K562 (cell line): ENCODE measurements around the gene CDH8. TPM values are rescaled to one million over a fixed set of nuclear protein-coding genes. Genes with fewer than 3 reads are reported as not detected.

Experiments used
- ATAC-seq: fragments of 200-7000 bp; cut with Tn5 transposase; 3 replicates; pipeline ENCODE4 v1.9.1; 2020; ENCODE audit warnings: moderate library complexity
- BruUV-seq: library from RNA; stranded (reverse); fragments of 400-500 nt; replicated peaks from 2 replicates; lab custom pipeline; 2021; lab: Mats Ljungman, UMichigan
- CTCF ChIA-PET: fragments of 300-600 bp; formaldehyde crosslinking; extraction: SDS; loops from one replicate; lab custom pipeline; 2021; ENCODE audit warnings: low intra/inter-chr PET ratio; lab: Yijun Ruan, JAX
- POLR2A ChIA-PET: fragments of 300-600, 350-650 bp; sonication (Branson Sonifier 250); formaldehyde crosslinking; extraction: SDS; loops from one replicate; lab custom pipeline; 2021; ENCODE audit warnings: antibody characterized with exemption, inconsistent platforms; lab: Yijun Ruan, JAX
- DNase-seq, 4 experiments: peaks; one replicate each; pipeline versions ENCODE4 v3.0.0 to v3.0.0-alpha.2; 2011 to 2018; ENCODE audit warnings: low spot score in 3 of 4, mixed read lengths in 3 of 4; ENCODE audit errors: extremely low read depth in 1 of 4
- FAIRE-seq: peaks from 2 replicates; lab custom pipeline; 2011; peaks lifted over from hg19 to GRCh38; lab: Jason Lieb, UNC
- H2AFZ ChIP-seq: 2 replicates; pipeline ENCODE4 v1.6.0; 2011; ENCODE audit warnings: low read depth, low read length, control low read depth, inconsistent platforms
- H3K27ac ChIP-seq: fragments of 200-600 bp; 3 replicates; pipeline ENCODE4 v1.8.0; 2011; ENCODE audit warnings: low read depth, mild to moderate bottlenecking, control low read depth, inconsistent platforms, low read length, moderate library complexity, mixed read lengths; ENCODE audit errors: extremely low read depth
- H3K27me3 ChIP-seq, 2 experiments: fragments of 300-600 bp in 1 of 2; 2 replicates in 1 of 2; 3 replicates in 1 of 2; pipeline versions ENCODE4 v1.6.0 to v1.8.0; 2011; ENCODE audit warnings: inconsistent platforms in 2 of 2, low read length in 2 of 2, mild to moderate bottlenecking in 1 of 2, mixed read lengths in 1 of 2, moderate library complexity in 1 of 2; ENCODE audit not compliant: control insufficient read depth in 2 of 2, insufficient read depth in 2 of 2
- H3K36me3 ChIP-seq: fragments of 300-600 bp; 3 replicates; pipeline ENCODE4 v1.8.0; 2011; ENCODE audit warnings: mild to moderate bottlenecking, low read length, inconsistent platforms; ENCODE audit not compliant: control insufficient read depth, insufficient read depth
- H3K4me1 ChIP-seq, 2 experiments: fragments of 200-600 bp in 1 of 2; replicated peaks in 1 of 2; 2 replicates in 1 of 2; 3 replicates in 1 of 2; pipeline versions ENCODE4 v1.5.1 to v1.8.0; 2011; ENCODE audit warnings: inconsistent platforms in 2 of 2, low read length in 2 of 2, mild to moderate bottlenecking in 1 of 2, mixed read lengths in 1 of 2, moderate library complexity in 1 of 2; ENCODE audit not compliant: control insufficient read depth in 2 of 2, insufficient read depth in 2 of 2
- H3K4me2 ChIP-seq: 2 replicates; pipeline ENCODE4 v1.6.1; 2011; ENCODE audit warnings: low read length, control low read depth, inconsistent platforms, mixed read lengths; ENCODE audit not compliant: insufficient read depth
- H3K4me3 ChIP-seq: fragments of 200-600 bp; sonication (generic), shearing (Covaris generic); 2 replicates; pipeline ENCODE4 v1.5.1; 2016; ENCODE audit warnings: control low read depth, inconsistent platforms
- H3K79me2 ChIP-seq: fragments of 200-600 bp; 3 replicates; pipeline ENCODE4 v1.8.0; 2011; ENCODE audit warnings: low read length, inconsistent platforms; ENCODE audit not compliant: control insufficient read depth, insufficient read depth
- H3K9ac ChIP-seq, 2 experiments: 2 replicates each; pipeline versions ENCODE4 v1.6.0 to v1.6.1; 2011; ENCODE audit warnings: low read depth in 2 of 2, low read length in 2 of 2, control low read depth in 1 of 2, inconsistent platforms in 1 of 2, mild to moderate bottlenecking in 1 of 2, mixed read lengths in 1 of 2; ENCODE audit not compliant: insufficient read depth in 1 of 2
- H3K9me1 ChIP-seq: one replicate; pipeline ENCODE4 v1.6.0; 2011; ENCODE audit warnings: inconsistent platforms, mild to moderate bottlenecking, low read length, moderate library complexity; ENCODE audit not compliant: control insufficient read depth, insufficient read depth
- H3K9me3 ChIP-seq: replicated peaks from 2 replicates; pipeline ENCODE4 v1.5.1; 2011; ENCODE audit warnings: low read depth, low read length, inconsistent platforms; ENCODE audit not compliant: control insufficient read depth, insufficient read depth
- H4K20me1 ChIP-seq: replicated peaks from 2 replicates; pipeline ENCODE4 v1.6.1; 2011; ENCODE audit warnings: low read length, inconsistent platforms, mixed read lengths; ENCODE audit not compliant: control insufficient read depth, insufficient read depth
- DEAF1 ChIP-seq: fragments of 450-650 bp; formaldehyde crosslinking; IDR thresholded peaks from 2 replicates; pipeline ENCODE4 v1.4.0; 2020; ENCODE audit warnings: mild to moderate bottlenecking, moderate library complexity
- GABPB2 ChIP-seq: fragments of 250-450 bp; sonication (Bioruptor Pico); conservative IDR thresholded peaks from 2 replicates; pipeline ENCODE4 v1.5.1; 2021; ENCODE audit warnings: mild to moderate bottlenecking
- RFX7 ChIP-seq: fragments of 250-450 bp; sonication (Bioruptor Pico); IDR thresholded peaks from 2 replicates; pipeline ENCODE4 v1.5.1; 2021; ENCODE audit warnings: mild to moderate bottlenecking
- ZFP36 ChIP-seq: fragments of 150-350 bp; IDR thresholded peaks from 2 replicates; pipeline ENCODE4 v1.6.1; 2018; ENCODE audit warnings: low read length, low read depth; ENCODE audit not compliant: partially characterized antibody
- WGBS: fragments of 100-300 bp; shearing (Covaris generic); methylation state at CpG from one replicate; pipeline ENCODE4 v1.1.6; 2016; ENCODE audit warnings: low coverage, mixed read lengths; ENCODE audit not compliant: insufficient coverage; ENCODE audit errors: missing lambda C conversion rate; 5-methylcytosine and 5-hydroxymethylcytosine counted together
- in situ Hi-C: fragments of 300-500 bp; cut with MboI; formaldehyde crosslinking; loops from 4 replicates; pipeline ENCODE4 v1.15.0; 2018; ENCODE audit warnings: inconsistent platforms, mixed read lengths
- intact Hi-C: fragments of 100-400 bp; cut with micrococcal nuclease; formaldehyde crosslinking; loops from 2 replicates; pipeline ENCODE4 v1.14.2; 2022
- polyA plus RNA-seq, 8 experiments: library from polyadenylated mRNA; depleted of rRNA in 4 of 8; stranded (reverse) in 5 of 8; unstranded in 3 of 8; fragments of >200 nt; fragmentation: Nextera tagmentation in 2 of 8; fragmentation: Illumina TruSeq in 1 of 8; extraction: Ambion mirVana in 2 of 8; extraction: Trizol in 1 of 8; gene quantifications; 2 replicates each; pipeline versions ENCODE4 v1.2.1 to v1.2.3, GENCODE V29; 2011 to 2014; ENCODE audit warnings: inconsistent platforms in 1 of 8, missing spikeins in 1 of 8
- total RNA-seq, 7 experiments: library from RNA; depleted of rRNA in 6 of 7; stranded (reverse); fragments of >200 nt in 6 of 7; fragmentation: Illumina TruSeq in 2 of 7; extraction: Trizol in 2 of 7; gene quantifications; 2 replicates each; pipeline versions ENCODE4 v1.2.1 to v1.2.3, GENCODE V29; 2011 to 2021; ENCODE audit warnings: low replicate concordance in 1 of 7
- TF ChIP-seq, protein P1 (sequence below), 2 experiments: fragments of 450-650 bp in 1 of 2; IDR thresholded peaks; 2 replicates each; pipeline ENCODE4 v1.6.1; 2011 to 2017; ENCODE audit warnings: low read depth in 2 of 2, antibody characterized with exemption in 1 of 2, borderline replicate concordance in 1 of 2, low read length in 1 of 2, mild to moderate bottlenecking in 1 of 2, mixed read lengths in 1 of 2; ENCODE audit not compliant: control insufficient read depth in 1 of 2
- TF ChIP-seq, protein P2 (sequence below): sonication (generic); formaldehyde crosslinking; IDR thresholded peaks from 2 replicates; pipeline ENCODE4 v1.8.1; 2022; ENCODE audit warnings: missing genetic modification reagents

CDH8 gene
- total and polyA plus RNA-seq, 9 of the 15 experiments (the other 6 are each of a cell fraction or from before 2014, with no cell fraction given): 0.22 to 1.4 (median 0.42) TPM; not detected in 4

- 1% methylated on average over 15 of the region's 15 CpGs for WGBS
- no peaks in the 10 kb centered on the region for H4K20me1 ChIP-seq
Observed at GRCh38 chr16:62018301-62019060, 17.8 kb downstream of the CDH8 start.

More at GRCh38 chr16:62018301-62019060, 17.8 kb downstream of the CDH8 start:
- Histone ChIP-seq H3K79me2 (no peaks in the 10 kb centered on the region), H3K4me3 (no peak overlapping the region), H2AFZ (no peak overlapping the region)
- BruUV-seq: no TSS peak
- no peak for TF ChIP-seq RFX7 (CRISPR knock-in tag)
- TF ChIP-seq, protein P1, sequence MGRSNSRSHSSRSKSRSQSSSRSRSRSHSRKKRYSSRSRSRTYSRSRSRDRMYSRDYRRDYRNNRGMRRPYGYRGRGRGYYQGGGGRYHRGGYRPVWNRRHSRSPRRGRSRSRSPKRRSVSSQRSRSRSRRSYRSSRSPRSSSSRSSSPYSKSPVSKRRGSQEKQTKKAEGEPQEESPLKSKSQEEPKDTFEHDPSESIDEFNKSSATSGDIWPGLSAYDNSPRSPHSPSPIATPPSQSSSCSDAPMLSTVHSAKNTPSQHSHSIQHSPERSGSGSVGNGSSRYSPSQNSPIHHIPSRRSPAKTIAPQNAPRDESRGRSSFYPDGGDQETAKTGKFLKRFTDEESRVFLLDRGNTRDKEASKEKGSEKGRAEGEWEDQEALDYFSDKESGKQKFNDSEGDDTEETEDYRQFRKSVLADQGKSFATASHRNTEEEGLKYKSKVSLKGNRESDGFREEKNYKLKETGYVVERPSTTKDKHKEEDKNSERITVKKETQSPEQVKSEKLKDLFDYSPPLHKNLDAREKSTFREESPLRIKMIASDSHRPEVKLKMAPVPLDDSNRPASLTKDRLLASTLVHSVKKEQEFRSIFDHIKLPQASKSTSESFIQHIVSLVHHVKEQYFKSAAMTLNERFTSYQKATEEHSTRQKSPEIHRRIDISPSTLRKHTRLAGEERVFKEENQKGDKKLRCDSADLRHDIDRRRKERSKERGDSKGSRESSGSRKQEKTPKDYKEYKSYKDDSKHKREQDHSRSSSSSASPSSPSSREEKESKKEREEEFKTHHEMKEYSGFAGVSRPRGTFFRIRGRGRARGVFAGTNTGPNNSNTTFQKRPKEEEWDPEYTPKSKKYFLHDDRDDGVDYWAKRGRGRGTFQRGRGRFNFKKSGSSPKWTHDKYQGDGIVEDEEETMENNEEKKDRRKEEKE (IDR thresholded peaks at IDR 0.05; ENCODE audit: borderline replicate concordance in 1 of 2, control insufficient read depth in 1 of 2, low read depth in 2 of 2, low read length in 1 of 2): no peak
- TF ChIP-seq, protein P2, sequence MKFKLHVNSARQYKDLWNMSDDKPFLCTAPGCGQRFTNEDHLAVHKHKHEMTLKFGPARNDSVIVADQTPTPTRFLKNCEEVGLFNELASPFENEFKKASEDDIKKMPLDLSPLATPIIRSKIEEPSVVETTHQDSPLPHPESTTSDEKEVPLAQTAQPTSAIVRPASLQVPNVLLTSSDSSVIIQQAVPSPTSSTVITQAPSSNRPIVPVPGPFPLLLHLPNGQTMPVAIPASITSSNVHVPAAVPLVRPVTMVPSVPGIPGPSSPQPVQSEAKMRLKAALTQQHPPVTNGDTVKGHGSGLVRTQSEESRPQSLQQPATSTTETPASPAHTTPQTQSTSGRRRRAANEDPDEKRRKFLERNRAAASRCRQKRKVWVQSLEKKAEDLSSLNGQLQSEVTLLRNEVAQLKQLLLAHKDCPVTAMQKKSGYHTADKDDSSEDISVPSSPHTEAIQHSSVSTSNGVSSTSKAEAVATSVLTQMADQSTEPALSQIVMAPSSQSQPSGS (CRISPR knock-in tag): no peak
- no peak for TF ChIP-seq ZFP36
- no peak for TF ChIP-seq DEAF1 (CRISPR knock-in tag)
- TF ChIP-seq GABPB2: no peak
- TF ChIP-seq, all 486 proteins: peak for 0
- H3K9me1 ChIP-seq: no peaks in the 10 kb centered on the region
- intact Hi-C loops (no loop called here), in situ Hi-C loops (no loop called here)
- no peaks in the 10 kb centered on the region for H3K9me3 ChIP-seq
- CTCF ChIA-PET: no interaction called here
- ATAC-seq (no peak), DNase-seq (no peak), FAIRE-seq (no peak)
- POLR2A ChIA-PET: no interaction called here
- no peak overlapping the region for H3K9ac ChIP-seq
- H3K36me3 ChIP-seq: no peaks in the 10 kb centered on the region
- no peaks in the 10 kb centered on the region for H3K4me1 ChIP-seq
- no peaks in the 10 kb centered on the region for H3K27me3 ChIP-seq
- no peak overlapping the region for H3K27ac ChIP-seq
- H3K4me2 ChIP-seq: no peak overlapping the region
